ENCODE measurements around the gene TRIM66. TPM values are rescaled to one million over a fixed set of nuclear protein-coding genes. Genes with fewer than 3 reads are reported as not detected.

Gene TRIM66
- total and polyA plus RNA-seq, 2 of the 8 experiments (the other 6 are each of a cell fraction or from before 2014, with no cell fraction given), result 3.1 to 3.5 TPM

GRCh38 chr11:8608652-8609051 is 73.8 kb downstream of the TRIM66 start:
- Histone ChIP-seq H4K5ac (ENCODE audit: insufficient read length, low read depth, low read length) (no peak overlapping the region), H3K23me2 (ENCODE audit: low read depth, low read length) (no peaks in the 10 kb centered on the region), H3K79me1 (ENCODE audit: low read depth, low read length) (no peaks in the 10 kb centered on the region), H3K14ac (ENCODE audit: insufficient read length) (no peak overlapping the region), H3K4me3 (ENCODE audit: extremely low read depth in 1 of 4, insufficient read depth in 2 of 4, low read depth in 3 of 4, low read length in 4 of 4) (no peak overlapping the region), H3K4me1 (replicated peaks in 1 of 4; ENCODE audit: control insufficient read depth in 3 of 4, insufficient read depth in 4 of 4, low read length in 3 of 4) (no peaks in the 10 kb centered on the region), H3K27ac (ENCODE audit: low read depth, low read length) (no peak overlapping the region), H3K9ac (replicated peaks in 1 of 4; ENCODE audit: extremely low read depth in 1 of 4, low read depth in 3 of 4, low read length in 3 of 4) (no peak overlapping the region), H2BK15ac (ENCODE audit: low read length) (no peak overlapping the region), H2BK120ac (replicated peaks; ENCODE audit: low read depth, low read length) (no peak overlapping the region), H3K4ac (replicated peaks; ENCODE audit: insufficient read length, low read depth, low read length) (no peak overlapping the region), H2BK12ac (ENCODE audit: low read depth, low read length) (no peak overlapping the region), H4K8ac (ENCODE audit: extremely low read depth, insufficient read depth, low read length) (no peak overlapping the region), H3K23ac (ENCODE audit: insufficient read length) (no peak overlapping the region), H4K91ac (replicated peaks; ENCODE audit: insufficient read length, low read length) (no peak overlapping the region), H2AK5ac (ENCODE audit: low read depth, low read length) (no peak overlapping the region), H3K18ac (ENCODE audit: extremely low read depth, low read length) (no peak overlapping the region), H4K20me1 (replicated peaks in 1 of 2; ENCODE audit: control insufficient read depth in 1 of 2, insufficient read depth in 2 of 2, low read length in 2 of 2) (no peaks in the 10 kb centered on the region), H3K79me2 (ENCODE audit: control insufficient read depth in 1 of 2, insufficient read depth in 2 of 2, low read length in 2 of 2) (no peaks in the 10 kb centered on the region), H2AFZ (ENCODE audit: low read length) (no peak overlapping the region), H2BK20ac (ENCODE audit: low read length) (no peak overlapping the region), H3K4me2 (ENCODE audit: insufficient read depth in 1 of 2, low read depth in 2 of 2, low read length in 2 of 2) (no peak overlapping the region), H3K56ac (replicated peaks; ENCODE audit: insufficient read length, low read depth, low read length) (no peak overlapping the region), H3K9me3 (ENCODE audit: insufficient read depth in 2 of 2, low read depth in 1 of 2, low read length in 1 of 2) (no peaks in the 10 kb centered on the region), H2BK5ac (ENCODE audit: low read depth, low read length) (no peak overlapping the region), H3K27me3 (replicated peaks in 1 of 4; ENCODE audit: control insufficient read depth in 3 of 4, extremely low read depth in 1 of 4, insufficient read depth in 3 of 4, low read length in 3 of 4) (no peaks in the 10 kb centered on the region), H3K36me3 (ENCODE audit: control insufficient read depth in 2 of 4, insufficient read depth in 4 of 4, low read length in 3 of 4) (no peaks in the 10 kb centered on the region)
- ChIA-PET CTCF (ENCODE audit: partially characterized antibody) (interaction anchor here (1.2 to 1.6 kb wide), 2 partner anchors 28 to 42 kb away, joined by 3 to 4 read pairs; no protein-coding TSS in a partner anchor), POLR2A (ENCODE audit: partially characterized antibody) (interaction anchor here (1.2 to 1.9 kb wide), 3 partner anchors 73 to 80 kb away, joined by 3 to 6 read pairs (median 4); partner anchors contain the start of genes RPL27A and TRIM66)
- WGBS, 2 experiments (ENCODE audit: extremely low coverage in 1 of 2, insufficient coverage in 1 of 2, insufficient read length in 1 of 2, insufficient replicate concordance in 2 of 2, low coverage in 1 of 2, low lambda C conversion rate in 2 of 2, missing lambda C conversion rate in 1 of 2), result 100% methylated on average over 1 of the region's 1 CpG; no CpG with 5 or more reads in 1 of the 2 experiments
- DNase-seq (ENCODE audit: low read depth in 1 of 2, low spot score in 2 of 2) (no peak), FAIRE-seq (no peak)
- TF ChIP-seq TAF1 (IDR thresholded peaks at IDR 0.05; ENCODE audit: low read depth, low read length) (no peak), CEBPB (IDR thresholded peaks at IDR 0.05; ENCODE audit: low read depth, low read length) (no peak), BRCA1 (IDR thresholded peaks at IDR 0.05; ENCODE audit: low read depth, low read length) (no peak), BACH1 (IDR thresholded peaks at IDR 0.05; ENCODE audit: low read length) (no peak), TCF12 (IDR thresholded peaks at IDR 0.05; ENCODE audit: low read depth, low read length) (no peak), SIX5 (IDR thresholded peaks at IDR 0.05; ENCODE audit: low read depth, low read length) (no peak), HDAC2 (IDR thresholded peaks at IDR 0.05; ENCODE audit: borderline replicate concordance in 1 of 2, low read depth in 2 of 2, low read length in 2 of 2) (no peak), EZH2 (IDR thresholded peaks at IDR 0.05; ENCODE audit: low read depth, low read length, severe bottlenecking) (no peak), CTBP2 (IDR thresholded peaks at IDR 0.05; ENCODE audit: borderline replicate concordance, insufficient read depth, insufficient read length, low read length) (no peak), NRF1 (IDR thresholded peaks at IDR 0.05; ENCODE audit: low read depth, low read length) (no peak), SP2 (IDR thresholded peaks at IDR 0.05; ENCODE audit: low read length) (no peak), POLR2AphosphoS5 (IDR thresholded peaks at IDR 0.05; ENCODE audit: low read depth, low read length) (no peak), EGR1 (IDR thresholded peaks at IDR 0.05; ENCODE audit: borderline replicate concordance, low read depth, low read length) (no peak), NANOG (IDR thresholded peaks at IDR 0.05; ENCODE audit: insufficient read depth, low read depth, low read length, poor library complexity, severe bottlenecking) (no peak), CREB1 (IDR thresholded peaks at IDR 0.05) (no peak), KDM4A (IDR thresholded peaks at IDR 0.05; ENCODE audit: low read depth, low read length, severe bottlenecking) (no peak)
